Ectodermal cell (in vitro differentiated cells): Measurements from ENCODE around the gene NSUN3. TPM values are rescaled to one million over a fixed set of nuclear protein-coding genes. Genes with fewer than 3 reads are reported as not detected.

Experiments
- H3K27ac ChIP-seq: 2 replicates; pipeline ENCODE4 v1.7.0; 2013; ENCODE audit warnings: mild to moderate bottlenecking, low read depth, low read length; ENCODE audit not compliant: insufficient read depth, poor library complexity, severe bottlenecking
- H3K27me3 ChIP-seq: 2 replicates; pipeline ENCODE4 v1.7.0; 2013; ENCODE audit warnings: mild to moderate bottlenecking, low read length; ENCODE audit not compliant: insufficient read depth, control insufficient read depth, poor library complexity, severe bottlenecking
- H3K36me3 ChIP-seq: one replicate; pipeline ENCODE4 v1.7.0; 2013; ENCODE audit warnings: low read length; ENCODE audit not compliant: control insufficient read depth, insufficient read depth
- H3K4me1 ChIP-seq: one replicate; pipeline ENCODE4 v1.7.0; 2013; ENCODE audit warnings: low read length; ENCODE audit not compliant: control insufficient read depth, insufficient read depth
- H3K4me3 ChIP-seq: 2 replicates; pipeline ENCODE4 v1.7.0; 2013; ENCODE audit warnings: low read depth, low read length, control low read depth; ENCODE audit not compliant: insufficient read depth
- H3K9me3 ChIP-seq: 2 replicates; pipeline ENCODE4 v1.7.0; 2013; ENCODE audit warnings: mild to moderate bottlenecking, low read length, moderate library complexity; ENCODE audit not compliant: control insufficient read depth
- WGBS, 2 experiments: methylation state at CpG; one replicate each; pipeline ENCODE4 v1.1.7; 2013; ENCODE audit warnings: missing lambda C conversion rate in 2 of 2; 5-methylcytosine and 5-hydroxymethylcytosine counted together
- polyA plus RNA-seq, 4 experiments: library from polyadenylated mRNA; stranded (reverse); fragments of 50-300 nt; gene quantifications; one replicate each; pipeline ENCODE4 v1.2.3, GENCODE V29; 2013

NSUN3 gene
- polyA plus RNA-seq (2013, experiment 1 of 4) = 11.5 TPM
- 14.3 TPM for polyA plus RNA-seq (2013, experiment 2 of 4)
- polyA plus RNA-seq (2013, experiment 3 of 4) = 10.8 TPM
- 12.3 TPM for polyA plus RNA-seq (2013, experiment 4 of 4)

GRCh38 chr3:94062513-94063404 lies at the start of gene NSUN3, which contains the start of gene DHFR2:
Gene NSUN3 (plus strand): TSS chr3:94063061. CDS start chr3:94063127, 66 bp downstream.
Gene DHFR2 (minus strand): TSS chr3:94062916. CDS start chr3:94061511, 1,405 bp downstream.
- Histone ChIP-seq H3K27me3 (no peaks in the 10 kb centered on the region), H3K36me3 (peaks cover 4% of the 10 kb centered on the region), H3K9me3 (no peaks in the 10 kb centered on the region), H3K27ac (peak within 1 kb of the TSS; percentile 97), H3K4me3 (peak within 1 kb of the TSS; percentile 91), H3K4me1 (peaks cover 11% of the 10 kb centered on the region)
- 0 to 1% methylated on average over 52 of the region's 52 CpGs for WGBS, 2 experiments

- Histone ChIP-seq H3K9me3 (no peaks in the 10 kb centered on the region), H3K27ac (no peak overlapping the region), H3K36me3 (no peaks in the 10 kb centered on the region)
Observed at GRCh38 chr3:94015025-94015424, 47.8 kb upstream of the NSUN3 start.

GRCh38 chr3:94019659-94020058 lies 43.2 kb upstream of the NSUN3 start:
- no peaks in the 10 kb centered on the region for H3K4me1 ChIP-seq
- H3K27ac ChIP-seq = no peak overlapping the region
- H3K36me3 ChIP-seq = no peaks in the 10 kb centered on the region
- WGBS, 2 experiments = 84 to 88% methylated on average over 2 of the region's 2 CpGs
- no peak overlapping the region for H3K4me3 ChIP-seq
- no peaks in the 10 kb centered on the region for H3K9me3 ChIP-seq
- H3K27me3 ChIP-seq = no peaks in the 10 kb centered on the region

More at GRCh38 chr3:94015025-94015424, 47.8 kb upstream of the NSUN3 start:
- WGBS, 2 experiments = 100% methylated on average over 1 of the region's 1 CpG; no CpG with 5 or more reads in 1 of the 2 experiments
- H3K4me3 ChIP-seq = no peak overlapping the region
- no peaks in the 10 kb centered on the region for H3K27me3 ChIP-seq
- H3K4me1 ChIP-seq = no peaks in the 10 kb centered on the region

GRCh38 chr3:94020293-94020692 lies 42.6 kb upstream of the NSUN3 start:
- H3K27me3 ChIP-seq = no peaks in the 10 kb centered on the region
- 90 to 100% methylated on average over 1 to 3 of the region's 3 CpGs for WGBS, 2 experiments
- no peaks in the 10 kb centered on the region for H3K36me3 ChIP-seq
- H3K27ac ChIP-seq = no peak overlapping the region
- no peaks in the 10 kb centered on the region for H3K9me3 ChIP-seq
- no peaks in the 10 kb centered on the region for H3K4me1 ChIP-seq
- no peak overlapping the region for H3K4me3 ChIP-seq

- no peak overlapping the region for H3K27ac ChIP-seq
- no peaks in the 10 kb centered on the region for H3K27me3 ChIP-seq
- WGBS, 2 experiments = 91 to 98% methylated on average over 2 to 3 of the region's 3 CpGs
- no peak overlapping the region for H3K4me3 ChIP-seq
- no peaks in the 10 kb centered on the region for H3K9me3 ChIP-seq
- H3K36me3 ChIP-seq = no peaks in the 10 kb centered on the region
- no peaks in the 10 kb centered on the region for H3K4me1 ChIP-seq
Observed at GRCh38 chr3:94024385-94024784, 38.5 kb upstream of the NSUN3 start.

GRCh38 chr3:94026623-94027022 lies 36.2 kb upstream of the NSUN3 start:
- WGBS, 2 experiments = 89 to 95% methylated on average over 1 to 2 of the region's 2 CpGs
- Histone ChIP-seq H3K4me1 (no peaks in the 10 kb centered on the region), H3K27ac (no peak overlapping the region), H3K27me3 (no peaks in the 10 kb centered on the region), H3K9me3 (no peaks in the 10 kb centered on the region), H3K4me3 (no peak overlapping the region), H3K36me3 (no peaks in the 10 kb centered on the region)

- Histone ChIP-seq H3K27me3 (no peaks in the 10 kb centered on the region), H3K9me3 (no peaks in the 10 kb centered on the region), H3K36me3 (no peaks in the 10 kb centered on the region), H3K4me3 (no peak within 1 kb of the TSS), H3K27ac (no peak within 1 kb of the TSS), H3K4me1 (no peaks in the 10 kb centered on the region)
- WGBS, 2 experiments = 92 to 96% methylated on average over 5 to 8 of the region's 8 CpGs
Observed at GRCh38 chr3:94028093-94028837, 34.6 kb upstream of the NSUN3 start, which contains the start of gene STX19. Gene STX19 (minus strand): TSS chr3:94028597. CDS start chr3:94015269, 13,328 bp downstream.

GRCh38 chr3:94036909-94037507 lies 25.9 kb upstream of the NSUN3 start:
- no peaks in the 10 kb centered on the region for H3K4me1 ChIP-seq
- no peak overlapping the region for H3K27ac ChIP-seq
- H3K4me3 ChIP-seq = no peak overlapping the region
- H3K9me3 ChIP-seq = no peaks in the 10 kb centered on the region
- 85 to 89% methylated on average over 2 to 3 of the region's 3 CpGs for WGBS, 2 experiments
- H3K27me3 ChIP-seq = no peaks in the 10 kb centered on the region
- no peaks in the 10 kb centered on the region for H3K36me3 ChIP-seq

- H3K9me3 ChIP-seq = no peaks in the 10 kb centered on the region
- H3K4me1 ChIP-seq = no peaks in the 10 kb centered on the region
- 100% methylated on average over 1 of the region's 1 CpG for WGBS, 2 experiments
- no peak overlapping the region for H3K4me3 ChIP-seq
- no peaks in the 10 kb centered on the region for H3K36me3 ChIP-seq
- H3K27ac ChIP-seq = no peak overlapping the region
- H3K27me3 ChIP-seq = no peaks in the 10 kb centered on the region
Observed at GRCh38 chr3:94043285-94043684, 19.6 kb upstream of the NSUN3 start.
